Thymus (tissue), 11 donors: ENCODE data around the gene OR4D1. TPM values are rescaled to one million over a fixed set of nuclear protein-coding genes. Genes with fewer than 3 reads are reported as not detected.

ENCODE experiments used
- DNase-seq, 9 donors: peaks; one replicate each; pipeline ENCODE4 v3.0.0-alpha.2; 2013; ENCODE audit warnings: low spot score in 9 of 9, low read depth in 6 of 9, missing footprints in 1 of 9
- H3K27ac ChIP-seq, 2 donors: one replicate each; pipeline ENCODE4 v1.5.1; 2013; ENCODE audit warnings: control low read depth in 1 of 2, low read depth in 1 of 2, low read length in 1 of 2, mild to moderate bottlenecking in 1 of 2, moderate library complexity in 1 of 2
- H3K27me3 ChIP-seq, 2 donors: one replicate each; pipeline ENCODE4 v1.5.1; 2013; ENCODE audit warnings: low read length in 1 of 2; ENCODE audit not compliant: control insufficient read depth in 2 of 2, insufficient read depth in 1 of 2
- H3K36me3 ChIP-seq, 2 donors: one replicate each; pipeline ENCODE4 v1.5.1; 2013; ENCODE audit warnings: low read length in 1 of 2, mild to moderate bottlenecking in 1 of 2, moderate library complexity in 1 of 2; ENCODE audit not compliant: control insufficient read depth in 2 of 2, insufficient read depth in 2 of 2
- H3K4me1 ChIP-seq, 2 donors: one replicate each; pipeline ENCODE4 v1.5.1; 2013; ENCODE audit warnings: low read length in 2 of 2; ENCODE audit not compliant: control insufficient read depth in 2 of 2, insufficient read depth in 2 of 2
- H3K4me3 ChIP-seq, 2 donors: one replicate each; pipeline ENCODE4 v1.5.1; 2013; ENCODE audit warnings: low read length in 2 of 2, control low read depth in 1 of 2, mild to moderate bottlenecking in 1 of 2
- H3K9me3 ChIP-seq, 2 donors: one replicate each; pipeline ENCODE4 v1.5.1; 2013; ENCODE audit warnings: low read length in 1 of 2, mild to moderate bottlenecking in 1 of 2; ENCODE audit not compliant: control insufficient read depth in 2 of 2, insufficient read depth in 1 of 2
- WGBS: extraction: QIAGEN DNeasy Blood & Tissue Kit; methylation state at CpG from one replicate; pipeline ENCODE4 v1.1.7; 2013; 5-methylcytosine and 5-hydroxymethylcytosine counted together
- polyA plus RNA-seq: library from polyadenylated mRNA; stranded (reverse); fragments of 200-250 nt; gene quantifications from one replicate; pipeline ENCODE4 v1.2.3, GENCODE V29; 2013
- total RNA-seq: library from RNA; stranded (reverse); fragments of 120-200 nt; gene quantifications from one replicate; pipeline ENCODE4 v1.2.4, GENCODE V29; 2013
- donor health status: healthy.

OR4D1 gene
- total and polyA plus RNA-seq, 2 donors = 0.05 to 0.11 TPM

- peak in 1 of 9 donors; percentile 15 for DNase-seq
- no peak overlapping the region for H3K4me3 ChIP-seq
- 16% methylated on average over 2 of the region's 2 CpGs for WGBS
- H3K27ac ChIP-seq = no peak overlapping the region
- H3K9me3 ChIP-seq = no peaks in the 10 kb centered on the region
- H3K36me3 ChIP-seq = no peaks in the 10 kb centered on the region
- peaks cover 0 to 22% of the 10 kb centered on the region in 2 donors for H3K27me3 ChIP-seq
- no peaks in the 10 kb centered on the region for H3K4me1 ChIP-seq
These were observed 17.8 kb downstream of the OR4D1 start for GRCh38 chr17:58165981-58166380.

DNA sequence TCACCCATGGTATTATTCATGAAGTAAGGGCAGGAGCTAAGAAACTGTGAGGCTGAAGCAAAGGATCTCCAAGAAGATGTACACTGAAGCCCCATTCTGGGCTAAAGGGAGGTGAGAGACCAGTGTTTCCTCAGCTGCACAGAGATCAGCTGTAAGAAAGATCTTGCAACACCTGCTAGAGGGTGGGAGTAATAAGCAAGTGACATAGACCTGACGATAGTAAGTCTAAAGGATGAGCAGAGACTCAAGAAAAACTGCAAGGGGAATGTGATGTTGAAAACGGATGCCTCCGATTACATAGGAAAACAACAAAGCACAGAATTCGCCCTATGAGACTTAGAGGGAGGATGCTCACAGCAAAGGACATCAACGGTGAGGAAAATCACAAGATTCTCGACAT, 18.5 kb downstream of the OR4D1 start, which contains the start of gene OR4D2:
Gene OR4D2 (plus strand): TSS at position 301 of the 400 bp plus-strand sequence. CDS start 2,674 bp downstream, outside the sequence.
- Histone ChIP-seq H3K4me1 (no peaks in the 10 kb centered on the region), H3K9me3 (no peaks in the 10 kb centered on the region), H3K4me3 (no peak within 1 kb of the TSS), H3K27ac (no peak within 1 kb of the TSS), H3K36me3 (no peaks in the 10 kb centered on the region), H3K27me3 (peaks cover 0 to 19% of the 10 kb centered on the region in 2 donors)
- 76% methylated on average over 6 of the region's 6 CpGs for WGBS
- DNase-seq = no peak

GRCh38 chr17:58170622-58171021, 22.4 kb downstream of the OR4D1 start:
- Histone ChIP-seq H3K9me3 (no peaks in the 10 kb centered on the region), H3K4me1 (no peaks in the 10 kb centered on the region), H3K4me3 (no peak overlapping the region), H3K27me3 (peaks cover 0 to 15% of the 10 kb centered on the region in 2 donors), H3K27ac (no peak overlapping the region), H3K36me3 (no peaks in the 10 kb centered on the region)
- WGBS = 7% methylated on average over 4 of the region's 4 CpGs
- no peak for DNase-seq

DNA sequence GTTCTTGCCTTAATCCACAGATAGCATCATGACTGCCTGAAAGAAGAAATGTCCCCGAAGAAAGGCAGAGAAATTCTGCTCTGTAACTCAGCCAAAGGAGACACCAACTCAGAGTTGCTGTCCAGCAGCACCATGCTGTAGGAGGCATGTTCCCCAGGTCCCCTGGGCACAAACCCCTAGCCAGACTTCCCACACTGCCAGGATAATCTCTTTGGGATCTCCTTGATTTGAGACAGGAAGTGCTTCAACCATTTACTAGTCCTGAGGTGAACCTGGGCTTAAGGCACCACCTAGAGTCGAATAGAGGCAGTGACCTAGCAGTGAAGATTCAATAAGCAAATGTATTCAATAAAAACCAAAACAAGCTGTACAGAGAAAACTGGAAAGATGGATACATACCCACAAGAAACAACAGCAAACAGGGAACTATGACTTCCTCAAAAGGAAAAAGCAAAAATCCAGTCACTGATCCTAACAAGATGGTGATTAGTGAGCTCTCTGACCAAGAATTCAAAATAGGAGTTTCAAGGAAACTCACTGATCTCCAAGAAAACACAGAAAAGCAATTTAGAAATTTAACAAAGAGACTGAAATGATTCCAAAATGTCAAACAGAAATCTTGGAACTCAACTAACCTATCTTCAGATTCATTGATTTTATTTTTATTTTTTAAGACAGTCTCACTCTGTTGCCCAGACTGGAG, 24.3 kb downstream of the OR4D1 start:
- Histone ChIP-seq H3K27ac (no peak overlapping the region), H3K4me3 (no peak overlapping the region), H3K9me3 (no peaks in the 10 kb centered on the region), H3K4me1 (no peaks in the 10 kb centered on the region), H3K36me3 (no peaks in the 10 kb centered on the region), H3K27me3 (peaks cover 0 to 15% of the 10 kb centered on the region in 2 donors)
- peak in 3 of 9 donors; percentile 7 to 31 (median 23) for DNase-seq
- WGBS = 40% methylated on average over 2 of the region's 2 CpGs

- DNase-seq = no peak
- 79% methylated on average over 3 of the region's 3 CpGs for WGBS
These were observed 26.7 kb downstream of the OR4D1 start for GRCh38 chr17:58174871-58175270.

GRCh38 chr17:58176200-58176599, 28.0 kb downstream of the OR4D1 start:
- Histone ChIP-seq H3K4me1 (no peaks in the 10 kb centered on the region), H3K27ac (no peak overlapping the region), H3K27me3 (peaks cover 0 to 3% of the 10 kb centered on the region in 2 donors), H3K9me3 (no peaks in the 10 kb centered on the region), H3K4me3 (no peak overlapping the region), H3K36me3 (no peaks in the 10 kb centered on the region)
- DNase-seq = peak in 2 of 9 donors; percentile 18 to 27
- WGBS = 49% methylated on average over 7 of the region's 7 CpGs

More at GRCh38 chr17:58174871-58175270, 26.7 kb downstream of the OR4D1 start:
- H3K4me3 ChIP-seq = no peak overlapping the region
- no peaks in the 10 kb centered on the region for H3K4me1 ChIP-seq
- H3K27ac ChIP-seq = no peak overlapping the region
- peaks cover 0 to 8% of the 10 kb centered on the region in 2 donors for H3K27me3 ChIP-seq
- no peaks in the 10 kb centered on the region for H3K9me3 ChIP-seq
- H3K36me3 ChIP-seq = no peaks in the 10 kb centered on the region

DNA sequence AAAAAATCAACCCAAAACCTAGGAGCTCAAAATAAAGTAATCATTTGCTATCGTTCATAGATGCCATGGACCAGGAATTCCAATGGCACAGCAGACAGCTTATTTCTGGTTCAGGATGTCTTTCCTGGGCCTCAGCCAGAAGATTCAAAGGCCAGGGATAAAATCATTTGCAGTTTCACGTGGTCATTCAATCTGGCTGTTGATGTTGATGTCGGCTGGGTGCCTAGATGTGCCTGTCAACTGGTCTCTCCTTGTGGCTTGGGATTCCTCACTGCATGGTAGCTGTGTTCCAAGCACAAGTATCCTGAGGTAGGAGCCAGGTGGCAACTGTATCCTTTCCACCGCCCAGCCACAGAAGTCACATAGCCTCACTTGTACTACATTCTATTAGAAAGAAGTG, 33.6 kb downstream of the OR4D1 start:
- 93% methylated on average over 4 of the region's 4 CpGs for WGBS
- Histone ChIP-seq H3K27me3 (no peaks in the 10 kb centered on the region), H3K9me3 (no peaks in the 10 kb centered on the region), H3K36me3 (no peaks in the 10 kb centered on the region), H3K4me3 (no peak overlapping the region), H3K4me1 (no peaks in the 10 kb centered on the region), H3K27ac (no peak overlapping the region)
- DNase-seq = no peak

DNA sequence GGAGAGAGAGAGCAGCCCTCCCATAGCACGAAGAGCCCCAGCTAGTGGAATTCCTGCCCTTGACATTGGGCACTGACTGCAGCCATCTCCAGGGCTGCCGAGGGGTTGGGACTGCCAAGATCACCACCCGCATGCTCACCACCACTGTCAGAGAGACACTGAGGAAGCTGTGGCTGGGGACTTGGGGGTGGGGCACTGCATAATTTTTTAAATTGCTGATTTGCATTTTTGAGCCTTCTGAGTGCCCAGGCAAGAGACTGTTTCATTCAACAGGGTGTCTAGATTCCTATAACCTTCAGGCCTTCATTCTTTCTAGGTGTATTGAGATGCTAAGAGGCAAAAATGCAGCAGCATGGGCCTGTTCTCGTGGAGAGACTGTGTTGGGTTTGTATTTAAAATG, 35.3 kb downstream of the OR4D1 start:
- DNase-seq = no peak
- Histone ChIP-seq H3K4me3 (no peak overlapping the region), H3K36me3 (no peaks in the 10 kb centered on the region), H3K27me3 (no peaks in the 10 kb centered on the region), H3K9me3 (no peaks in the 10 kb centered on the region), H3K27ac (no peak overlapping the region), H3K4me1 (no peaks in the 10 kb centered on the region)
- WGBS = 96% methylated on average over 4 of the region's 4 CpGs

GRCh38 chr17:58184308-58184985, 36.3 kb downstream of the OR4D1 start:
- DNase-seq = no peak
- 64% methylated on average over 10 of the region's 10 CpGs for WGBS
- H3K36me3 ChIP-seq = no peaks in the 10 kb centered on the region
- no peaks in the 10 kb centered on the region for H3K4me1 ChIP-seq
- no peak overlapping the region for H3K27ac ChIP-seq
- no peaks in the 10 kb centered on the region for H3K9me3 ChIP-seq
- no peak overlapping the region for H3K4me3 ChIP-seq
- H3K27me3 ChIP-seq = no peaks in the 10 kb centered on the region
